GM23338 (cell line): Measurements from ENCODE around the gene MRPS10. TPM values are rescaled to one million over a fixed set of nuclear protein-coding genes. Genes with fewer than 3 reads are reported as not detected.
A peak's percentile ranks its signal among the peaks of the same experiment; 100 is the strongest.

Experiments
- ATAC-seq: fragments of 200-7000 bp; cut with Tn5 transposase; 3 replicates; pipeline ENCODE4 v1.9.1; 2020
- DNase-seq: peaks from one replicate; pipeline ENCODE4 v3.0.0-alpha.2; 2015; ENCODE audit warnings: low spot score
- H2AFZ ChIP-seq: fragments of 200-600 bp; sonication (generic); 2 replicates; pipeline ENCODE4 v1.8.0; 2016; ENCODE audit warnings: antibody characterized with exemption, mild to moderate bottlenecking, moderate library complexity
- H3F3A ChIP-seq: fragments of 200-600 bp; sonication (generic); replicated peaks from 2 replicates; pipeline ENCODE4 v1.8.0; 2017; ENCODE audit warnings: antibody characterized with exemption, mixed run types, low read depth
- H3K27ac ChIP-seq: fragments of 200-600 bp; sonication (generic); 2 replicates; pipeline ENCODE4 v1.6.1; 2016; ENCODE audit warnings: low read depth
- H3K27me3 ChIP-seq: fragments of 200-600 bp; sonication (generic); 2 replicates; pipeline ENCODE4 v1.8.0; 2016; ENCODE audit warnings: mild to moderate bottlenecking, mixed run types, moderate library complexity; ENCODE audit not compliant: insufficient read depth
- H3K36me3 ChIP-seq: fragments of 200-600 bp; sonication (generic); 2 replicates; pipeline ENCODE4 v1.8.0; 2016; ENCODE audit warnings: mild to moderate bottlenecking; ENCODE audit not compliant: insufficient read depth
- H3K4me1 ChIP-seq: fragments of 200-600 bp; sonication (generic); 2 replicates; pipeline ENCODE4 v1.8.0; 2016; ENCODE audit warnings: mild to moderate bottlenecking, moderate library complexity; ENCODE audit not compliant: insufficient read depth
- H3K4me2 ChIP-seq: fragments of 200-600 bp; sonication (generic); 2 replicates; pipeline ENCODE4 v1.7.1; 2017; ENCODE audit warnings: mixed run types
- H3K4me3 ChIP-seq: fragments of 200-600 bp; sonication (generic); 2 replicates; pipeline ENCODE4 v1.6.1; 2016; ENCODE audit warnings: mixed run types
- H3K79me2 ChIP-seq: fragments of 200-600 bp; sonication (generic); replicated peaks from 2 replicates; pipeline ENCODE4 v1.8.0; 2017; ENCODE audit warnings: mild to moderate bottlenecking; ENCODE audit not compliant: insufficient read depth
- H3K9me2 ChIP-seq: fragments of 200-600 bp; sonication (generic); 2 replicates; pipeline ENCODE4 v1.8.0; 2017; ENCODE audit not compliant: insufficient read depth
- H4K20me1 ChIP-seq: fragments of 200-600 bp; sonication (generic); replicated peaks from 2 replicates; pipeline ENCODE4 v1.8.0; 2017; ENCODE audit warnings: mild to moderate bottlenecking; ENCODE audit not compliant: insufficient read depth
- H3K27ac Mint-ChIP-seq: 2 replicates; pipeline ENCODE4 v1.8.0; 2020; ENCODE audit warnings: inconsistent platforms, mild to moderate bottlenecking, moderate library complexity, mixed read lengths
- H3K27me3 Mint-ChIP-seq: 3 replicates; pipeline ENCODE4 v1.8.0; 2022; ENCODE audit warnings: low read depth, mild to moderate bottlenecking, moderate library complexity, mixed read lengths, inconsistent platforms; ENCODE audit not compliant: insufficient read depth, poor library complexity
- H3K36me3 Mint-ChIP-seq: 3 replicates; pipeline ENCODE4 v1.8.0; 2021; ENCODE audit warnings: low read depth, mild to moderate bottlenecking, inconsistent platforms, moderate library complexity, mixed read lengths
- H3K4me1 Mint-ChIP-seq: 3 replicates; pipeline ENCODE4 v1.8.0; 2020; ENCODE audit warnings: mild to moderate bottlenecking, inconsistent platforms, mixed read lengths
- H3K4me3 Mint-ChIP-seq: 3 replicates; pipeline ENCODE4 v1.8.0; 2021; ENCODE audit warnings: moderate library complexity, mild to moderate bottlenecking, inconsistent platforms, mixed read lengths
- H3K9me3 Mint-ChIP-seq: 3 replicates; pipeline ENCODE4 v1.8.0; 2020; ENCODE audit warnings: moderate library complexity, mild to moderate bottlenecking, inconsistent platforms, mixed read lengths
- EZH2phosphoT487 ChIP-seq: fragments of 200-600 bp; sonication (generic); IDR thresholded peaks from one replicate; pipeline ENCODE4 v1.8.1; 2018; ENCODE audit warnings: antibody characterized with exemption; ENCODE audit not compliant: unreplicated experiment
- JUNB ChIP-seq: IDR thresholded peaks from one replicate; pipeline ENCODE4 v1.6.1; 2016; ENCODE audit warnings: antibody characterized with exemption; ENCODE audit not compliant: unreplicated experiment
- NANOG ChIP-seq: IDR thresholded peaks from 2 replicates; pipeline ENCODE4 v1.6.1; 2016; ENCODE audit warnings: antibody characterized with exemption, borderline replicate concordance
- POLR2AphosphoS5 ChIP-seq: IDR thresholded peaks from 2 replicates; pipeline ENCODE4 v1.6.1; 2016; ENCODE audit warnings: antibody characterized with exemption, low read depth
- STAT1 ChIP-seq: IDR thresholded peaks from one replicate; pipeline ENCODE4 v1.6.1; 2016; ENCODE audit warnings: antibody characterized with exemption; ENCODE audit not compliant: unreplicated experiment
- ZNF114 ChIP-seq: fragments of 250-450 bp; sonication (Bioruptor Pico); IDR thresholded peaks from 2 replicates; pipeline ENCODE4 v1.5.0; 2020; ENCODE audit warnings: mild to moderate bottlenecking, moderate library complexity
- ZNF331 ChIP-seq: fragments of 250-450 bp; sonication (Bioruptor Pico); IDR thresholded peaks from 2 replicates; pipeline ENCODE4 v1.5.0; 2020; ENCODE audit warnings: low read depth, mild to moderate bottlenecking, moderate library complexity
- polyA plus RNA-seq: library from polyadenylated mRNA; unstranded; fragments of >200 nt; fragmentation: Nextera tagmentation; extraction: Ambion mirVana; gene quantifications from 2 replicates; pipeline ENCODE4 v1.2.1, GENCODE V29; 2016
- total RNA-seq: library from RNA; depleted of rRNA; stranded (reverse); fragments of >200 nt; shearing (Covaris generic); gene quantifications from 2 replicates; pipeline ENCODE4 v1.2.3, GENCODE V29; 2014
- TF ChIP-seq, protein P1 (sequence below): IDR thresholded peaks from one replicate; pipeline ENCODE4 v1.6.1; 2018; ENCODE audit warnings: antibody characterized with exemption; ENCODE audit not compliant: unreplicated experiment
- TF ChIP-seq, protein P2 (sequence below), 2 experiments: fragments of 200-600 bp in 1 of 2; sonication (generic) in 1 of 2; conservative IDR thresholded peaks; 2 replicates each; pipeline versions ENCODE4 v1.5.1 to v1.6.1; 2016 to 2017; ENCODE audit warnings: antibody characterized with exemption in 2 of 2, low read depth in 2 of 2, mild to moderate bottlenecking in 2 of 2, moderate library complexity in 1 of 2
- TF ChIP-seq, protein P3 (sequence below): IDR thresholded peaks from 2 replicates; pipeline ENCODE4 v1.6.1; 2016; ENCODE audit warnings: antibody characterized with exemption
- TF ChIP-seq, protein P4 (sequence below): fragments of 250-450 bp; sonication (Bioruptor Pico); IDR thresholded peaks from 2 replicates; pipeline ENCODE4 v1.5.0; 2020; ENCODE audit warnings: mild to moderate bottlenecking, moderate library complexity

Gene MRPS10
- total and polyA plus RNA-seq, 2 experiments from 2014 or later = 36.2 to 42.7 TPM

DNA sequence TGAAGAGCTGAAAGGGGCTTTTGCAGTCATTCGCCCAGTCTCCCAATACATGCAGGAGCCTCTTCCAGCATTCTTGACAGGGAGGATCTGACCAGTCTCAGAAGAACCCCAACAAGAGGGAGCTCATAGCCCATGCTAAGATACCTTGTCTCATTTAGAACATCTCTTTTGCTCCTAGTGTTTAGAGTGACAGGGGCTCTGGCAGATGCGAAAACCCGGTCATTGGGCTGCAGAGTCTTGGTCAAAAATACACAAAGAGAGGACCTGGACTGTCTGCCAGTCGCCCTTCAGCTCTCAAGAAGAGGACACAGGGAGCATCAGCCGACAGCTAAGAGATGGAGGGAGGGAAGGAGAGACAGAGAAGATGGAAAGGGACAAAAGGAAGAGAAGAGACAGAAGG lies 23.6 kb downstream of the MRPS10 start (continued):
- TF ChIP-seq, protein P1, sequence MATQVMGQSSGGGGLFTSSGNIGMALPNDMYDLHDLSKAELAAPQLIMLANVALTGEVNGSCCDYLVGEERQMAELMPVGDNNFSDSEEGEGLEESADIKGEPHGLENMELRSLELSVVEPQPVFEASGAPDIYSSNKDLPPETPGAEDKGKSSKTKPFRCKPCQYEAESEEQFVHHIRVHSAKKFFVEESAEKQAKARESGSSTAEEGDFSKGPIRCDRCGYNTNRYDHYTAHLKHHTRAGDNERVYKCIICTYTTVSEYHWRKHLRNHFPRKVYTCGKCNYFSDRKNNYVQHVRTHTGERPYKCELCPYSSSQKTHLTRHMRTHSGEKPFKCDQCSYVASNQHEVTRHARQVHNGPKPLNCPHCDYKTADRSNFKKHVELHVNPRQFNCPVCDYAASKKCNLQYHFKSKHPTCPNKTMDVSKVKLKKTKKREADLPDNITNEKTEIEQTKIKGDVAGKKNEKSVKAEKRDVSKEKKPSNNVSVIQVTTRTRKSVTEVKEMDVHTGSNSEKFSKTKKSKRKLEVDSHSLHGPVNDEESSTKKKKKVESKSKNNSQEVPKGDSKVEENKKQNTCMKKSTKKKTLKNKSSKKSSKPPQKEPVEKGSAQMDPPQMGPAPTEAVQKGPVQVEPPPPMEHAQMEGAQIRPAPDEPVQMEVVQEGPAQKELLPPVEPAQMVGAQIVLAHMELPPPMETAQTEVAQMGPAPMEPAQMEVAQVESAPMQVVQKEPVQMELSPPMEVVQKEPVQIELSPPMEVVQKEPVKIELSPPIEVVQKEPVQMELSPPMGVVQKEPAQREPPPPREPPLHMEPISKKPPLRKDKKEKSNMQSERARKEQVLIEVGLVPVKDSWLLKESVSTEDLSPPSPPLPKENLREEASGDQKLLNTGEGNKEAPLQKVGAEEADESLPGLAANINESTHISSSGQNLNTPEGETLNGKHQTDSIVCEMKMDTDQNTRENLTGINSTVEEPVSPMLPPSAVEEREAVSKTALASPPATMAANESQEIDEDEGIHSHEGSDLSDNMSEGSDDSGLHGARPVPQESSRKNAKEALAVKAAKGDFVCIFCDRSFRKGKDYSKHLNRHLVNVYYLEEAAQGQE = no peak
- no peak for TF ChIP-seq STAT1
- no peak for TF ChIP-seq ZNF331
- no peak for TF ChIP-seq EZH2phosphoT487
- TF ChIP-seq NANOG = no peak
- TF ChIP-seq, protein P2, sequence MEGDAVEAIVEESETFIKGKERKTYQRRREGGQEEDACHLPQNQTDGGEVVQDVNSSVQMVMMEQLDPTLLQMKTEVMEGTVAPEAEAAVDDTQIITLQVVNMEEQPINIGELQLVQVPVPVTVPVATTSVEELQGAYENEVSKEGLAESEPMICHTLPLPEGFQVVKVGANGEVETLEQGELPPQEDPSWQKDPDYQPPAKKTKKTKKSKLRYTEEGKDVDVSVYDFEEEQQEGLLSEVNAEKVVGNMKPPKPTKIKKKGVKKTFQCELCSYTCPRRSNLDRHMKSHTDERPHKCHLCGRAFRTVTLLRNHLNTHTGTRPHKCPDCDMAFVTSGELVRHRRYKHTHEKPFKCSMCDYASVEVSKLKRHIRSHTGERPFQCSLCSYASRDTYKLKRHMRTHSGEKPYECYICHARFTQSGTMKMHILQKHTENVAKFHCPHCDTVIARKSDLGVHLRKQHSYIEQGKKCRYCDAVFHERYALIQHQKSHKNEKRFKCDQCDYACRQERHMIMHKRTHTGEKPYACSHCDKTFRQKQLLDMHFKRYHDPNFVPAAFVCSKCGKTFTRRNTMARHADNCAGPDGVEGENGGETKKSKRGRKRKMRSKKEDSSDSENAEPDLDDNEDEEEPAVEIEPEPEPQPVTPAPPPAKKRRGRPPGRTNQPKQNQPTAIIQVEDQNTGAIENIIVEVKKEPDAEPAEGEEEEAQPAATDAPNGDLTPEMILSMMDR (conservative IDR thresholded peaks at IDR 0.05; ENCODE audit: low read depth in 2 of 2) = no peak

DNA sequence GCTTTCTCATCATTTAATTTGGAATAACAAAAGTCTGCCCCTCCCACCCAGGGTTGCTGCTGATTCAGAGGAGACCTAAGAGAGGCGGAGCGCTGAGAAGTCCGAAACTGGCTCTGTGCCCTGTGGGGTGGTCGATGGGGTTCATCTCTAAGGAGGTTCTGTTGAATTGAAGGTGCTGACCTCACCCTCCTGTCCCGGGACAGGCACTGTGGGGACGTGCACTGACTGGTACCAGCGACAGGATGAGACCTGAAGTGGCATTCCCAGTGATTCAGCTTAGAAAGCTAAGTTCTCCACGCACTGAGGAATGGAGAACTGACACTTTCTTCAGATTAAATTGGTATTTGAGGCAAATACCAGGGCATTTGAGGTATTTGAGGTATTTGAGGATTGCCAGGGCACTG lies 24.2 kb downstream of the MRPS10 start:
- Histone ChIP-seq H3K4me3 (no peak overlapping the region), H3K79me2 (no peaks in the 10 kb centered on the region), H3K36me3 (no peaks in the 10 kb centered on the region), H3K27ac (no peak overlapping the region), H4K20me1 (no peaks in the 10 kb centered on the region), H3K9me2 (no peaks in the 10 kb centered on the region; the same call in 1 of the 2 replicates), H3K4me2 (peak overlapping the region; percentile 28), H3K4me1 (peaks cover 6% of the 10 kb centered on the region), H3F3A (0 out of 2 replicates have a peak, but pooled peaks cover 9% of the 10 kb centered on the region), H3K27me3 (no peaks in the 10 kb centered on the region), H2AFZ (no peak overlapping the region)
- TF ChIP-seq STAT1 (no peak), POLR2AphosphoS5 (no peak), ZNF114 (CRISPR knock-in tag) (no peak), JUNB (no peak)
- TF ChIP-seq, protein P3, sequence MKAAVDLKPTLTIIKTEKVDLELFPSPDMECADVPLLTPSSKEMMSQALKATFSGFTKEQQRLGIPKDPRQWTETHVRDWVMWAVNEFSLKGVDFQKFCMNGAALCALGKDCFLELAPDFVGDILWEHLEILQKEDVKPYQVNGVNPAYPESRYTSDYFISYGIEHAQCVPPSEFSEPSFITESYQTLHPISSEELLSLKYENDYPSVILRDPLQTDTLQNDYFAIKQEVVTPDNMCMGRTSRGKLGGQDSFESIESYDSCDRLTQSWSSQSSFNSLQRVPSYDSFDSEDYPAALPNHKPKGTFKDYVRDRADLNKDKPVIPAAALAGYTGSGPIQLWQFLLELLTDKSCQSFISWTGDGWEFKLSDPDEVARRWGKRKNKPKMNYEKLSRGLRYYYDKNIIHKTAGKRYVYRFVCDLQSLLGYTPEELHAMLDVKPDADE = no peak
- TF ChIP-seq, protein P4, sequence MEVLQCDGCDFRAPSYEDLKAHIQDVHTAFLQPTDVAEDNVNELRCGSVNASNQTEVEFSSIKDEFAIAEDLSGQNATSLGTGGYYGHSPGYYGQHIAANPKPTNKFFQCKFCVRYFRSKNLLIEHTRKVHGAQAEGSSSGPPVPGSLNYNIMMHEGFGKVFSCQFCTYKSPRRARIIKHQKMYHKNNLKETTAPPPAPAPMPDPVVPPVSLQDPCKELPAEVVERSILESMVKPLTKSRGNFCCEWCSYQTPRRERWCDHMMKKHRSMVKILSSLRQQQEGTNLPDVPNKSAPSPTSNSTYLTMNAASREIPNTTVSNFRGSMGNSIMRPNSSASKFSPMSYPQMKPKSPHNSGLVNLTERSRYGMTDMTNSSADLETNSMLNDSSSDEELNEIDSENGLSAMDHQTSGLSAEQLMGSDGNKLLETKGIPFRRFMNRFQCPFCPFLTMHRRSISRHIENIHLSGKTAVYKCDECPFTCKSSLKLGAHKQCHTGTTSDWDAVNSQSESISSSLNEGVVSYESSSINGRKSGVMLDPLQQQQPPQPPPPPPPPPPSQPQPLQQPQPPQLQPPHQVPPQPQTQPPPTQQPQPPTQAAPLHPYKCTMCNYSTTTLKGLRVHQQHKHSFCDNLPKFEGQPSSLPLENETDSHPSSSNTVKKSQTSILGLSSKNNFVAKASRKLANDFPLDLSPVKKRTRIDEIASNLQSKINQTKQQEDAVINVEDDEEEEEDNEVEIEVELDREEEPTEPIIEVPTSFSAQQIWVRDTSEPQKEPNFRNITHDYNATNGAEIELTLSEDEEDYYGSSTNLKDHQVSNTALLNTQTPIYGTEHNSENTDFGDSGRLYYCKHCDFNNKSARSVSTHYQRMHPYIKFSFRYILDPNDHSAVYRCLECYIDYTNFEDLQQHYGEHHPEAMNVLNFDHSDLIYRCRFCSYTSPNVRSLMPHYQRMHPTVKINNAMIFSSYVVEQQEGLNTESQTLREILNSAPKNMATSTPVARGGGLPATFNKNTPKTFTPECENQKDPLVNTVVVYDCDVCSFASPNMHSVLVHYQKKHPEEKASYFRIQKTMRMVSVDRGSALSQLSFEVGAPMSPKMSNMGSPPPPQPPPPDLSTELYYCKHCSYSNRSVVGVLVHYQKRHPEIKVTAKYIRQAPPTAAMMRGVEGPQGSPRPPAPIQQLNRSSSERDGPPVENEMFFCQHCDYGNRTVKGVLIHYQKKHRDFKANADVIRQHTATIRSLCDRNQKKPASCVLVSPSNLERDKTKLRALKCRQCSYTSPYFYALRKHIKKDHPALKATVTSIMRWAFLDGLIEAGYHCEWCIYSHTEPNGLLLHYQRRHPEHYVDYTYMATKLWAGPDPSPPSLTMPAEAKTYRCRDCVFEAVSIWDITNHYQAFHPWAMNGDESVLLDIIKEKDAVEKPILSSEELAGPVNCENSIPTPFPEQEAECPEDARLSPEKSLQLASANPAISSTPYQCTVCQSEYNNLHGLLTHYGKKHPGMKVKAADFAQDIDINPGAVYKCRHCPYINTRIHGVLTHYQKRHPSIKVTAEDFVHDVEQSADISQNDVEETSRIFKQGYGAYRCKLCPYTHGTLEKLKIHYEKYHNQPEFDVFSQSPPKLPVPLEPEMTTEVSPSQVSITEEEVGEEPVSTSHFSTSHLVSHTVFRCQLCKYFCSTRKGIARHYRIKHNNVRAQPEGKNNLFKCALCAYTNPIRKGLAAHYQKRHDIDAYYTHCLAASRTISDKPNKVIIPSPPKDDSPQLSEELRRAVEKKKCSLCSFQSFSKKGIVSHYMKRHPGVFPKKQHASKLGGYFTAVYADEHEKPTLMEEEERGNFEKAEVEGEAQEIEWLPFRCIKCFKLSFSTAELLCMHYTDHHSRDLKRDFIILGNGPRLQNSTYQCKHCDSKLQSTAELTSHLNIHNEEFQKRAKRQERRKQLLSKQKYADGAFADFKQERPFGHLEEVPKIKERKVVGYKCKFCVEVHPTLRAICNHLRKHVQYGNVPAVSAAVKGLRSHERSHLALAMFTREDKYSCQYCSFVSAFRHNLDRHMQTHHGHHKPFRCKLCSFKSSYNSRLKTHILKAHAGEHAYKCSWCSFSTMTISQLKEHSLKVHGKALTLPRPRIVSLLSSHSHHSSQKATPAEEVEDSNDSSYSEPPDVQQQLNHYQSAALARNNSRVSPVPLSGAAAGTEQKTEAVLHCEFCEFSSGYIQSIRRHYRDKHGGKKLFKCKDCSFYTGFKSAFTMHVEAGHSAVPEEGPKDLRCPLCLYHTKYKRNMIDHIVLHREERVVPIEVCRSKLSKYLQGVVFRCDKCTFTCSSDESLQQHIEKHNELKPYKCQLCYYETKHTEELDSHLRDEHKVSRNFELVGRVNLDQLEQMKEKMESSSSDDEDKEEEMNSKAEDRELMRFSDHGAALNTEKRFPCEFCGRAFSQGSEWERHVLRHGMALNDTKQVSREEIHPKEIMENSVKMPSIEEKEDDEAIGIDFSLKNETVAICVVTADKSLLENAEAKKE (CRISPR knock-in tag) = no peak
- no peak overlapping the region for H3K27ac Mint-ChIP-seq
- H3K9me3 Mint-ChIP-seq = no peaks in the 10 kb centered on the region
- H3K4me3 Mint-ChIP-seq = no peak overlapping the region
- peaks cover 17% of the 10 kb centered on the region for H3K4me1 Mint-ChIP-seq
- ATAC-seq = peak; percentile 85
- H3K36me3 Mint-ChIP-seq = no peaks in the 10 kb centered on the region; the same call in 2 of the 3 replicates
- peaks cover 8% of the 10 kb centered on the region for H3K27me3 Mint-ChIP-seq
- peak; percentile 69 for DNase-seq
